Measurements from ENCODE around the gene SLC9A3.

DNA sequence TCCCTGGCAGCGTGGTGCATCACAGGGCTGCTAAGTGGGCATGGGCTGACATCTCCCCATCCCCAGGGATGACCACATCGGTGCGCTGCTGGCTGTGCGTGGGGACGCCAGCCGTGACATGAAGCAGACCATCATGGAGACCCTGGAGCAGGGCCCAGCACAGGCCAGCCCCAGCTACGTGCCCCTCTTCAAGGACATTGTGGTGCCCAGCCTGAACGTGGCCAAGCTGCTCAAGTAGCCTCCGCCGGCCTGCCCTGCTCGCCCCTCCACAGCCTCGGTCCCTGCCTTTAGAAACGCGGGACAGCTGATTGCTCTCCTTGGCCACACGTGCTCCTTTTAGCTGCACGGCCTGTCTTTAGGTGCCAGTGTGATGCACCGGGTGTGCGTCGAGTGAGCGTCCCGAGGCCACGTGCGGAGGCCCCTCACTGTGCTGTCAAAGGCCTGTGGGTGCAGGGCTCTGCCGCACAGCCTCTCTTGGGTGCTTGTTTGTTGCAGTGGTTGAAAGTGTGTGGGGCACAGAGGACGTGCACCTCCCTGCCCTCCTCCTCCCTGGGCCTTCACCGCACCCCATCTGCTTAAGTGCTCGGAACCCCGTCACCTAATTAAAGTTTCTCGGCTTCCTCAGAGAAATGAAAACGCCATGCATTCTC is 57.5 kb downstream of the SLC9A3 start:
- TF ChIP-seq, protein P1, sequence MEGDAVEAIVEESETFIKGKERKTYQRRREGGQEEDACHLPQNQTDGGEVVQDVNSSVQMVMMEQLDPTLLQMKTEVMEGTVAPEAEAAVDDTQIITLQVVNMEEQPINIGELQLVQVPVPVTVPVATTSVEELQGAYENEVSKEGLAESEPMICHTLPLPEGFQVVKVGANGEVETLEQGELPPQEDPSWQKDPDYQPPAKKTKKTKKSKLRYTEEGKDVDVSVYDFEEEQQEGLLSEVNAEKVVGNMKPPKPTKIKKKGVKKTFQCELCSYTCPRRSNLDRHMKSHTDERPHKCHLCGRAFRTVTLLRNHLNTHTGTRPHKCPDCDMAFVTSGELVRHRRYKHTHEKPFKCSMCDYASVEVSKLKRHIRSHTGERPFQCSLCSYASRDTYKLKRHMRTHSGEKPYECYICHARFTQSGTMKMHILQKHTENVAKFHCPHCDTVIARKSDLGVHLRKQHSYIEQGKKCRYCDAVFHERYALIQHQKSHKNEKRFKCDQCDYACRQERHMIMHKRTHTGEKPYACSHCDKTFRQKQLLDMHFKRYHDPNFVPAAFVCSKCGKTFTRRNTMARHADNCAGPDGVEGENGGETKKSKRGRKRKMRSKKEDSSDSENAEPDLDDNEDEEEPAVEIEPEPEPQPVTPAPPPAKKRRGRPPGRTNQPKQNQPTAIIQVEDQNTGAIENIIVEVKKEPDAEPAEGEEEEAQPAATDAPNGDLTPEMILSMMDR (IDR thresholded peaks at IDR 0.05; ENCODE audit: low read depth, low read length): no peak
- TF ChIP-seq EZH2phosphoT487 (IDR thresholded peaks at IDR 0.05; ENCODE audit: low read depth): no peak
